SH-SY5Y (cell line): ENCODE results near the gene ARAP2.

Source experiments
- GATA2 ChIP-seq: IDR thresholded peaks from 2 replicates; pipeline ENCODE4 v1.6.1; 2011; ENCODE audit warnings: mild to moderate bottlenecking, low read depth, low read length
- GATA3 ChIP-seq: IDR thresholded peaks from 2 replicates; pipeline ENCODE4 v1.6.1; 2011; ENCODE audit warnings: low read depth, mild to moderate bottlenecking, low read length, moderate library complexity

- TF ChIP-seq GATA2 (no peak), GATA3 (no peak)
These were observed 39.7 kb upstream of the ARAP2 start for GRCh38 chr4:36283912-36284465.
